Esophagus muscularis mucosa (tissue), 4 donors: ENCODE measurements around the gene HAUS8. TPM values are rescaled to one million over a fixed set of nuclear protein-coding genes. Genes with fewer than 3 reads are reported as not detected.

ENCODE experiments used
- DNase-seq: peaks from one replicate; pipeline ENCODE4 v3.0.0-alpha.2; 2017; ENCODE audit errors: extremely low spot score
- H3K27ac ChIP-seq, 4 donors: fragments of 200-600 bp; sonication (generic); replicated peaks in 1 of 4; 1 replicate in 3 of 4; 2 replicates in 1 of 4; pipeline ENCODE4 v1.5.1; 2016 to 2019; ENCODE audit warnings: mild to moderate bottlenecking in 1 of 4
- H3K27me3 ChIP-seq, 4 donors: fragments of 200-600 bp; sonication (generic); one replicate each; pipeline versions ENCODE4 v1.5.1 to v1.6.0; 2016 to 2019
- H3K36me3 ChIP-seq, 4 donors: fragments of 200-600 bp; sonication (generic); one replicate each; pipeline ENCODE4 v1.5.1; 2016 to 2019
- H3K4me1 ChIP-seq, 4 donors: fragments of 200-600 bp; sonication (generic); one replicate each; pipeline ENCODE4 v1.5.1; 2016 to 2019
- H3K4me3 ChIP-seq, 4 donors: fragments of 200-600 bp; sonication (generic); 1 replicate in 2 of 4; 2 replicates in 2 of 4; pipeline ENCODE4 v1.5.1; 2016 to 2019; ENCODE audit warnings: mild to moderate bottlenecking in 4 of 4, moderate library complexity in 1 of 4
- H3K9me3 ChIP-seq, 4 donors: fragments of 200-600 bp; sonication (generic); 1 replicate in 3 of 4; 2 replicates in 1 of 4; pipeline ENCODE4 v1.5.1; 2016 to 2019
- CTCF ChIP-seq, 3 experiments: fragments of 200-600 bp in 2 of 3; fragments of 450-650 bp in 1 of 3; sonication (generic) in 2 of 3; IDR thresholded peaks; one replicate each; pipeline ENCODE4 v1.5.1; 2017 to 2019; ENCODE audit warnings: antibody characterized with exemption in 3 of 3, mild to moderate bottlenecking in 2 of 3, moderate library complexity in 1 of 3
- EP300 ChIP-seq: sonication (generic); formaldehyde crosslinking; IDR thresholded peaks from one replicate; pipeline ENCODE4 v1.6.1; 2017; ENCODE audit warnings: antibody characterized with exemption
- POLR2A ChIP-seq: fragments of 450-650 bp; IDR thresholded peaks from one replicate; pipeline ENCODE4 v1.6.1; 2017; ENCODE audit warnings: antibody characterized with exemption, moderate library complexity, mild to moderate bottlenecking, low read depth
- POLR2AphosphoS5 ChIP-seq, 2 donors: sonication (generic); formaldehyde crosslinking; IDR thresholded peaks; one replicate each; pipeline ENCODE4 v1.6.1; 2017; ENCODE audit warnings: antibody characterized with exemption in 2 of 2
- WGBS: methylation state at CpG from one replicate; pipeline ENCODE4 v1.1.5; 2018; 5-methylcytosine and 5-hydroxymethylcytosine counted together
- intact Hi-C: fragments of 100-400 bp; cut with DNase I; formaldehyde crosslinking; loops from one replicate; pipeline ENCODE4 v1.15.1; 2023
- total RNA-seq, 4 donors: library from RNA; depleted of rRNA; stranded (reverse); fragments of >200 nt; gene quantifications; one replicate each; pipeline versions ENCODE4 v1.1.0 to v1.2.1, GENCODE V29; 2016

HAUS8 gene
- total RNA-seq, 4 donors from 2014 or later, result 3.3 to 6.6 (median 4.6) TPM

- H3K4me3 ChIP-seq, result peak overlapping the region; percentile 59 to 82 (median 72)
- WGBS, result 43% methylated on average over 16 of the region's 18 CpGs
- H3K27me3 ChIP-seq, result no peaks in the 10 kb centered on the region
- intact Hi-C loops, result loop anchor here (10.0 kb wide), 1 partner anchor 141 kb away; the partner anchor contains the start of gene USE1
- no peaks in the 10 kb centered on the region for H3K9me3 ChIP-seq
- H3K36me3 ChIP-seq, result peaks cover 0 to 20% (median 8%) of the 10 kb centered on the region in 4 donors
- DNase-seq, result no peak
- peaks cover 35 to 51% (median 44%) of the 10 kb centered on the region in 4 donors for H3K4me1 ChIP-seq
- peak overlapping the region in 1 of 4 donors; percentile 90 for H3K27ac ChIP-seq
- TF ChIP-seq POLR2AphosphoS5 (IDR thresholded peaks at IDR 0.05) (no peak), EP300 (no peak), CTCF (IDR thresholded peaks at IDR 0.05) (no peak), POLR2A (no peak)
Measured at GRCh38 chr19:17073869-17074633, 1.2 kb downstream of the HAUS8 start.

- no peak for DNase-seq
- Histone ChIP-seq H3K27me3 (no peaks in the 10 kb centered on the region), H3K27ac (no peak overlapping the region), H3K4me1 (peaks cover 17 to 27% (median 21%) of the 10 kb centered on the region in 4 donors), H3K36me3 (peaks cover 0 to 28% (median 15%) of the 10 kb centered on the region in 4 donors), H3K4me3 (no peak overlapping the region), H3K9me3 (no peaks in the 10 kb centered on the region)
- intact Hi-C loops, result loop anchor here (10.0 kb wide), 1 partner anchor 144 kb away; the partner anchor contains the start of gene USE1
- TF ChIP-seq POLR2AphosphoS5 (IDR thresholded peaks at IDR 0.05), result no peak
- TF ChIP-seq POLR2A, result no peak
- TF ChIP-seq CTCF (IDR thresholded peaks at IDR 0.05), result no peak
- TF ChIP-seq EP300, result no peak
- WGBS, result 92% methylated on average over 7 of the region's 7 CpGs
Measured at GRCh38 chr19:17070912-17071311, 4.3 kb downstream of the HAUS8 start.

GRCh38 chr19:17070421-17070820 lies 4.8 kb downstream of the HAUS8 start:
- no peak overlapping the region for H3K27ac ChIP-seq
- no peaks in the 10 kb centered on the region for H3K27me3 ChIP-seq
- peaks cover 17 to 27% (median 21%) of the 10 kb centered on the region in 4 donors for H3K4me1 ChIP-seq
- TF ChIP-seq POLR2A (no peak), CTCF (IDR thresholded peaks at IDR 0.05) (no peak), POLR2AphosphoS5 (IDR thresholded peaks at IDR 0.05) (no peak), EP300 (no peak)
- H3K4me3 ChIP-seq, result no peak overlapping the region
- no peaks in the 10 kb centered on the region for H3K9me3 ChIP-seq
- DNase-seq, result no peak
- intact Hi-C loops, result loop anchor here (10.0 kb wide), 1 partner anchor 144 kb away; the partner anchor contains the start of gene USE1
- peaks cover 0 to 28% (median 15%) of the 10 kb centered on the region in 4 donors for H3K36me3 ChIP-seq
- 89% methylated on average over 12 of the region's 12 CpGs for WGBS

- Histone ChIP-seq H3K36me3 (peaks cover 0 to 28% (median 15%) of the 10 kb centered on the region in 4 donors), H3K4me3 (no peak overlapping the region), H3K9me3 (peaks cover 0 to 2% (median 0%) of the 10 kb centered on the region in 4 donors), H3K4me1 (peaks cover 11 to 19% (median 14%) of the 10 kb centered on the region in 4 donors), H3K27ac (no peak overlapping the region), H3K27me3 (no peaks in the 10 kb centered on the region)
- 81% methylated on average over 9 of the region's 9 CpGs for WGBS
- TF ChIP-seq CTCF (IDR thresholded peaks at IDR 0.05) (no peak), POLR2AphosphoS5 (IDR thresholded peaks at IDR 0.05) (no peak), EP300 (no peak), POLR2A (no peak)
- intact Hi-C loops, result no loop called here
- DNase-seq, result no peak
Measured at GRCh38 chr19:17069193-17069592, 6.1 kb downstream of the HAUS8 start.
